UCSD-AML1 (cell line): ENCODE measurements around the gene JTB.
A peak's percentile ranks its signal among the peaks of the same experiment; 100 is the strongest.

Source experiments
- DNase-seq: peaks from one replicate; lab custom pipeline; 2025; ENCODE audit not compliant: unreplicated experiment; lab: John Stamatoyannopoulos, UW

Gene JTB

GRCh38 chr1:153956997-153957715, 20.3 kb downstream of the JTB start:
- no peak for DNase-seq

GRCh38 chr1:153954826-153955225, 22.6 kb downstream of the JTB start:
- no peak for DNase-seq

- no peak for DNase-seq
Observed at GRCh38 chr1:153953859-153954365, 23.6 kb downstream of the JTB start.

GRCh38 chr1:153951801-153952200, 25.7 kb downstream of the JTB start:
- no peak for DNase-seq

- no peak for DNase-seq
Observed at GRCh38 chr1:153951183-153951582, 26.3 kb downstream of the JTB start.

- DNase-seq, result peak; percentile 87
Observed at GRCh38 chr1:153946622-153947241, 30.7 kb downstream of the JTB start, which contains the start of gene DENND4B. Gene DENND4B (minus strand): TSS chr1:153946718. CDS start chr1:153944374, 2,344 bp downstream.

GRCh38 chr1:153945795-153946621, 31.5 kb downstream of the JTB start:
- peak; percentile 88 for DNase-seq

- DNase-seq, result peak; percentile 83
Observed at GRCh38 chr1:153945131-153945794, 32.2 kb downstream of the JTB start.

- no peak for DNase-seq
Observed at GRCh38 chr1:153944827-153945117, 32.7 kb downstream of the JTB start.

GRCh38 chr1:153944005-153944826, 33.3 kb downstream of the JTB start:
- DNase-seq, result no peak

- no peak for DNase-seq
Observed at GRCh38 chr1:153942766-153943549, 34.5 kb downstream of the JTB start.

- no peak for DNase-seq
Observed at GRCh38 chr1:153941826-153942725, 35.4 kb downstream of the JTB start.

- no peak for DNase-seq
Observed at GRCh38 chr1:153940756-153941155, 36.7 kb downstream of the JTB start.

- no peak for DNase-seq
Observed at GRCh38 chr1:153939476-153939875, 38.0 kb downstream of the JTB start.

GRCh38 chr1:153938996-153939395, 38.5 kb downstream of the JTB start:
- DNase-seq, result no peak

- no peak for DNase-seq
Observed at GRCh38 chr1:153937331-153937730, 40.1 kb downstream of the JTB start.

GRCh38 chr1:153936011-153936802, 41.3 kb downstream of the JTB start:
- no peak for DNase-seq

GRCh38 chr1:153934746-153935145, 42.7 kb downstream of the JTB start:
- no peak for DNase-seq
